Heart right ventricle (tissue), 16 donors: ENCODE measurements around the gene WWOX. TPM values are rescaled to one million over a fixed set of nuclear protein-coding genes. Genes with fewer than 3 reads are reported as not detected.

Source experiments
- ATAC-seq, 8 donors: fragments of 200-7000 bp; cut with Tn5 transposase; one replicate each; pipeline ENCODE4 v1.9.1; 2020; ENCODE audit warnings: mild to moderate bottlenecking in 8 of 8, moderate library complexity in 8 of 8, moderate number of reproducible peaks in 1 of 8
- DNase-seq, 2 donors: peaks; one replicate each; pipeline ENCODE4 v3.0.0-alpha.2; 2020
- H3K27ac ChIP-seq, 10 donors: fragments of 200-600 bp; sonication (generic) in 2 of 10; one replicate each; pipeline versions ENCODE4 v1.5.0 to v1.8.0; 2020 to 2022; ENCODE audit warnings: mild to moderate bottlenecking in 3 of 10
- H3K27me3 ChIP-seq, 7 donors: fragments of 200-600 bp; one replicate each; pipeline ENCODE4 v1.8.0; 2021 to 2022; ENCODE audit warnings: mild to moderate bottlenecking in 2 of 7
- H3K36me3 ChIP-seq, 9 donors: fragments of 200-600 bp; sonication (generic) in 1 of 9; one replicate each; pipeline versions ENCODE4 v1.5.0 to v1.8.0; 2020 to 2022; ENCODE audit warnings: mild to moderate bottlenecking in 2 of 9
- H3K4me1 ChIP-seq, 9 donors: fragments of 200-600 bp; sonication (generic) in 1 of 9; one replicate each; pipeline versions ENCODE4 v1.5.0 to v1.8.0; 2020 to 2022; ENCODE audit warnings: mild to moderate bottlenecking in 4 of 9
- H3K4me3 ChIP-seq, 10 donors: fragments of 200-600 bp; sonication (generic) in 2 of 10; one replicate each; pipeline versions ENCODE4 v1.5.0 to v1.8.0; 2020 to 2022; ENCODE audit warnings: mild to moderate bottlenecking in 7 of 10, moderate library complexity in 2 of 10
- H3K9me3 ChIP-seq, 11 donors: fragments of 200-600 bp in 10 of 11; sonication (generic) in 2 of 11; one replicate each; pipeline versions ENCODE4 v1.5.0 to v1.8.0; 2013 to 2022; ENCODE audit warnings: mild to moderate bottlenecking in 2 of 11, control low read depth in 1 of 11, moderate library complexity in 1 of 11
- CTCF ChIP-seq, 9 donors: fragments of 200-600 bp; sonication (generic) in 2 of 9; IDR thresholded peaks; one replicate each; pipeline versions ENCODE4 v1.5.0 to v1.8.0; 2021 to 2022; ENCODE audit warnings: antibody characterized with exemption in 9 of 9, mild to moderate bottlenecking in 5 of 9, moderate library complexity in 1 of 9
- WGBS, 2 donors: extraction: QIAGEN DNeasy Blood & Tissue Kit; methylation state at CpG; one replicate each; pipeline ENCODE4 v1.1.7; 2013; ENCODE audit warnings: inconsistent platforms in 1 of 2; 5-methylcytosine and 5-hydroxymethylcytosine counted together
- intact Hi-C, 10 donors: fragments of 100-400 bp; cut with DNase I; formaldehyde crosslinking; loops; one replicate each; pipeline versions ENCODE4 v1.11.1 to v1.14.2; 2022
- polyA plus RNA-seq, 2 donors: library from polyadenylated mRNA; stranded (reverse); fragments of 200-250 nt; gene quantifications; one replicate each; pipeline ENCODE4 v1.2.3, GENCODE V29; 2013
- total RNA-seq, 10 donors: library from RNA; stranded (reverse); fragmentation: NEBNext Ultra II Directional in 3 of 10; extraction: Animal tissue kit (Norgen Biotek cat#: 25700) in 3 of 10; gene quantifications; one replicate each; pipeline versions ENCODE4 v1.2.1 to v1.2.4, GENCODE V29; 2021 to 2023
- donor health status: Arrhythmogenic right ventricular cardiomyopathy.
- donor health status: ischemic (EF 13 %, LVEDD 7.1; RV severe dilation, severe dysfunction).
- donor health status: healthy with polysubstance abuse.
- donor health status: DM: no; HTN: yes; CAD: no.
- donor health status: DM: no; HTN: no; CAD: no.
- donor health status: ischemic (EF 25% LVEDD 6.9; RV normal size, moderate dysfunction).
- donor health status: ischemic (EF 25% LVEDD 5.7; RV mildly dilated, moderate dysfunction).
- donor health status: healthy.
- donor health status: DM: yes; HTN: yes; CAD: no.
- donor health status: Ischemic cardiomyopathy.
- donor health status: ischemic (EF 35%, LVEDD 5.7; RV mildly dilated, moderate dysfunction).
- donor health status: nonischemic (EF 11% LVEDD 7.7; RV severe dilation, severe dysfunction).
- donor health status: DM: yes; HTN: yes; CAD: no.
- donor health status: PGD.
- donor health status: ischemic (EF 29% LVEDD 5.4; RV normal size, mild dysfunction).
- donor health status: nonischemic (EF 23%, LVEDD 6.1; RV moderate dilation, normal function).

The WWOX gene
- total and polyA plus RNA-seq, 12 donors, result 4.9 to 15.0 (median 9.9) TPM

DNA sequence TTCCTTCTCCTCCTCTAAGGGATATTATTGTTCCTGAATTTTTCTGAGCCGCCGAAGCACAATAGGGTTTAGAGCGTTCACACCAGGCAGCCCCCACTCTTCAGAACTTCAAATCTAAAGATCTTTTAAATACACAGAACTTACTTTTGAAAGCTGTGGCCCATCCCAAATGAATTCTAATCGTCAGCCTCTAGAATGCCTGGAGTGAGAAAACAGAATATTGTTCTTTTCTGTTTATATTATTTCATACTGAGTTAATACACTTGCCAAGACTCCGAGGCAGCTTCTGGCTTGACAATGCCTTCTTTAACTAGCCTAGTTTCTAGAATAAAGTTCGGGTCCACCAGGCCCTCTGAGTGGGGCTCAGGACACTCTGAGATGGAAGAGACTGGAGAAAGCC is 405.6 kb downstream of the WWOX start:
- TF ChIP-seq CTCF (IDR thresholded peaks at IDR 0.05), result no peak
- WGBS, 2 donors, result 58 to 72% methylated on average over 6 of the region's 6 CpGs
- DNase-seq (no peak), ATAC-seq (no peak)
- Histone ChIP-seq H3K9me3 (no peaks in the 10 kb centered on the region), H3K4me3 (peak overlapping the region in 1 of 10 donors; percentile 25), H3K27ac (peak overlapping the region in 8 of 10 donors; percentile 51 to 83 (median 64)), H3K36me3 (no peaks in the 10 kb centered on the region), H3K4me1 (peaks cover 0 to 45% (median 17%) of the 10 kb centered on the region in 9 donors), H3K27me3 (no peaks in the 10 kb centered on the region)
- intact Hi-C loops, result loop anchor here in 6 of 10 donors (2.0 to 10.0 kb wide), 8 partner anchors 100 to 1960 kb away; partner anchors contain the start of gene MAF (in 1 of the 6)

GRCh38 chr16:78505544-78506366 is 406.3 kb downstream of the WWOX start:
- intact Hi-C loops, result loop anchor here in 6 of 10 donors (2.0 to 10.0 kb wide), 8 partner anchors 99 to 1959 kb away; partner anchors contain the start of gene MAF (in 1 of the 6)
- Histone ChIP-seq H3K4me1 (peaks cover 0 to 41% (median 17%) of the 10 kb centered on the region in 9 donors), H3K36me3 (no peaks in the 10 kb centered on the region), H3K9me3 (no peaks in the 10 kb centered on the region), H3K27me3 (no peaks in the 10 kb centered on the region), H3K4me3 (peak overlapping the region in 6 of 10 donors; percentile 18 to 29 (median 22)), H3K27ac (peak overlapping the region in 9 of 10 donors; percentile 20 to 83 (median 63))
- 52 to 64% methylated on average over 23 of the region's 23 CpGs for WGBS, 2 donors
- DNase-seq (peak; percentile 67 to 77), ATAC-seq (peak; percentile 86 to 93 (median 91))
- peak in 6 of 9 donors; percentile 19 to 59 (median 46) for TF ChIP-seq CTCF (IDR thresholded peaks at IDR 0.05)

- Histone ChIP-seq H3K36me3 (no peaks in the 10 kb centered on the region), H3K27me3 (no peaks in the 10 kb centered on the region), H3K9me3 (no peaks in the 10 kb centered on the region), H3K4me1 (peaks cover 0 to 41% (median 17%) of the 10 kb centered on the region in 9 donors), H3K4me3 (peak overlapping the region in 6 of 10 donors; percentile 18 to 29 (median 22)), H3K27ac (peak overlapping the region in 8 of 10 donors; percentile 19 to 83 (median 64))
- TF ChIP-seq CTCF (IDR thresholded peaks at IDR 0.05), result no peak
- no peak for ATAC-seq
- intact Hi-C loops, result loop anchor here in 5 of 10 donors (1.0 to 10.0 kb wide), 8 partner anchors 98 to 1958 kb away; partner anchors contain the start of gene MAF (in 1 of the 5)
- no peak for DNase-seq
- 74 to 75% methylated on average over 11 of the region's 11 CpGs for WGBS, 2 donors
Measured at GRCh38 chr16:78506367-78507193, 407.1 kb downstream of the WWOX start.

DNA sequence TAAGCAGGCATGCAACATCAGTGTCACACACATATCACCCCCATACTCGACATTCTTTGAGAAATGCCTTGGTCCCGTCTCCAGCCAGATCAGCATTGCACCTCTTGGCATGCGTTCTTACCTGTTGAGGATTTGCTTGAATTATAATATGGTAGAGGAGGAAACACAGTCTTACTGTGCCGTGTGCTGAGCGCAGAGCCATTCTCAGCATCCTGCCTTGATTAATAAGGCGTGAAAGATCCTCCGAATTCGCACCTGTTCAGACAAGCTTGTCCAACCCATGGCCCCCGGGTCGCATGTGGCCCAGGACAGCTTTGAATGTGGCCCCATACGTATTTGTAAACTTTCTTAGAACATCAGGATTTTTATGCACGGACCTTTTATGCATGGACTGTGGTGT is 408.1 kb downstream of the WWOX start:
- Histone ChIP-seq H3K36me3 (no peaks in the 10 kb centered on the region), H3K4me1 (peaks cover 0 to 41% (median 17%) of the 10 kb centered on the region in 9 donors), H3K27ac (no peak overlapping the region), H3K4me3 (no peak overlapping the region), H3K27me3 (no peaks in the 10 kb centered on the region), H3K9me3 (no peaks in the 10 kb centered on the region)
- WGBS, 2 donors, result 97% methylated on average over 12 of the region's 12 CpGs
- DNase-seq (no peak), ATAC-seq (no peak)
- TF ChIP-seq CTCF (IDR thresholded peaks at IDR 0.05), result no peak
- intact Hi-C loops, result loop anchor here in 5 of 10 donors (1.0 to 10.0 kb wide), 8 partner anchors 97 to 1957 kb away; partner anchors contain the start of gene MAF (in 1 of the 5)
